ENCODE measurements around the gene DHX40.

The DHX40 gene

DNA sequence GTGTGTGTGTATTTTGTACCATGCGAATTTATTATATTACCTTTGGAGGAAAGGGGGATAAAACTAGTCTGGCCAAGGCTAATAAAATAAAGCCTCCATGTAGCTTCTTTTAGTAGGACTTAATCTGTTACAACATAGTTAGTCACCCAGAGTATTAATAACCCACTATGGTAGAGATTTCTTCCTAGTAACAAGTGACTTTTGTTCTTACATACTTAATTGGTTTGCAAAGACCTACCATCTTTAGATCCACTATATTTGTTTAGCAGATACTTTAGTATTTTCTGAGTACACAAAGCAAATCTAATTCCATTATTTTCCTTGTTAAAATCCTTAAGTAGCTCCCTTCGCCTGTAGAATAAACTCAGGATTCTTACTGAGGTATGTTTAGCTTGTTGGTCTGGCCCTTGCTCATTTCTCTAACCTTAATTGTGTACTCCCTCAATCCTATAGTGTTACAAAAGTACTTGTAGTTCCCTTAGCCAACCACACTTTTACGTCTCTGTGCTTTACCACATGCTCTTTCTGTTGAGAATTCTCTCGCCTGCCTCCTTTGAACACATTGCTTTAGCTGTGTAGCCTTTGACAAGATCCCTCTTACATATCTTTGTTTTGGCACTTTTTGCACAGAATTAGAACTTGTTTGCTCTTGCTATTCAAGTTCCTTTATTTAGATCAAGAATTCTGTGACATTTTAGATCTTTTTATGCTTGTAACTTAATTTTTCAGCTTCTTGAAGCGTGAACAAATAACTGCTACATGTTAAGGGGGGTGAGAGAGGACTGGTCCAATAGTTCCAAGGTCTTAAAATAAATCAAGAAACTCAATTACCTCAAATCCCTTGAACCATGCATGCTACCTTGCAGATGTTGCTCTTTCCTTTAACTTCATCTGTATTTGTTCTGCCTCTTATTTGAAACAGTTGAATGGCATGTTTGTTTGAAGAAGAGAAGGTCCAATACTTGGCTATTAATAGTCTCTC is 78.0 kb downstream of the DHX40 start:
- Histone ChIP-seq H3K27me3 (replicated peaks) (no peaks in the 10 kb centered on the region), H3K27ac (no peak overlapping the region), H3K36me3 (replicated peaks) (peaks cover 18% of the 10 kb centered on the region), H3K4me3 (ENCODE audit: low read depth, low read length) (no peak overlapping the region)
- TF ChIP-seq, protein P1, sequence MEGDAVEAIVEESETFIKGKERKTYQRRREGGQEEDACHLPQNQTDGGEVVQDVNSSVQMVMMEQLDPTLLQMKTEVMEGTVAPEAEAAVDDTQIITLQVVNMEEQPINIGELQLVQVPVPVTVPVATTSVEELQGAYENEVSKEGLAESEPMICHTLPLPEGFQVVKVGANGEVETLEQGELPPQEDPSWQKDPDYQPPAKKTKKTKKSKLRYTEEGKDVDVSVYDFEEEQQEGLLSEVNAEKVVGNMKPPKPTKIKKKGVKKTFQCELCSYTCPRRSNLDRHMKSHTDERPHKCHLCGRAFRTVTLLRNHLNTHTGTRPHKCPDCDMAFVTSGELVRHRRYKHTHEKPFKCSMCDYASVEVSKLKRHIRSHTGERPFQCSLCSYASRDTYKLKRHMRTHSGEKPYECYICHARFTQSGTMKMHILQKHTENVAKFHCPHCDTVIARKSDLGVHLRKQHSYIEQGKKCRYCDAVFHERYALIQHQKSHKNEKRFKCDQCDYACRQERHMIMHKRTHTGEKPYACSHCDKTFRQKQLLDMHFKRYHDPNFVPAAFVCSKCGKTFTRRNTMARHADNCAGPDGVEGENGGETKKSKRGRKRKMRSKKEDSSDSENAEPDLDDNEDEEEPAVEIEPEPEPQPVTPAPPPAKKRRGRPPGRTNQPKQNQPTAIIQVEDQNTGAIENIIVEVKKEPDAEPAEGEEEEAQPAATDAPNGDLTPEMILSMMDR (IDR thresholded peaks at IDR 0.05; ENCODE audit: low read depth, low read length, missing control alignments), result no peak
- DNase-seq, result no peak
- in situ Hi-C loops (cut with HindIII; ENCODE audit: low pct_ligation_motif_present, low sequenced_read_pairs), result no loop called here

DNA sequence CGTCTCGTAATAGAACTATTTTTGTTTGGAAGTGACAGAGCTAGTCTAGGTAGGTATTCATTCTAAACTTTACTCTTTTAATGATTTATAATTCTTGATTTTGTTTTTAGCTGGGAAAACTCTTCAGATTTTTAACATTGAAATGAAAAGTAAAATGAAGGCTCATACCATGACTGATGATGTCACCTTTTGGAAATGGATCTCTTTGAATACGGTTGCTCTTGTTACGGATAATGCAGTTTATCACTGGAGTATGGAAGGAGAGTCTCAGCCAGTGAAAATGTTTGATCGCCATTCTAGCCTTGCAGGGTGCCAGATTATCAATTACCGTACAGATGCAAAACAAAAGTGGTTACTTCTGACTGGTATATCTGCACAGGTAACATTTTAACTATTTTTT is 81.9 kb downstream of the DHX40 start:
- H3K36me3 ChIP-seq (replicated peaks), result peaks cover 47% of the 10 kb centered on the region
- no peaks in the 10 kb centered on the region for H3K27me3 ChIP-seq (replicated peaks)
- no peak overlapping the region for H3K4me3 ChIP-seq (ENCODE audit: low read depth, low read length)
- TF ChIP-seq, protein P1 (IDR thresholded peaks at IDR 0.05; ENCODE audit: low read depth, low read length, missing control alignments), result no peak
- in situ Hi-C loops (cut with HindIII; ENCODE audit: low pct_ligation_motif_present, low sequenced_read_pairs), result no loop called here
- no peak for DNase-seq
- no peak overlapping the region for H3K27ac ChIP-seq

DNA sequence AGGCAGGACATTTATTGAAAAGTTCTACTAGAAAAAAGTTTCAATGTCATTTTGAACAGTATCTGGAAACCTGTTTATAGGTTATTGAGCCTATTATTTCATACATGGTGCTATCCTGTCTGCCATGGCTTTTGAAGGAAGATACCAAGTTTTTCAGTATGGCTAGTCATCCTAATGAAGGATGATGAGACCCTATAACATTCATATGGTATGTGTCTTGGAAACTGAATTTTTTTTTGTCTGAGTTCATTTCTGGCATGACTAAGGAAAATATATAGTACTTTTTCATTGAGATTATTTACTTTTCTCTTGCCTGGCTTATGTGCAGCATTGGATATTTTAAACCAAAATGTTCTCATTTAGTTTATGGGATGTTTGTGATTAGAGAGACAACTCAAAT is 84.5 kb downstream of the DHX40 start:
- Histone ChIP-seq H3K4me3 (ENCODE audit: low read depth, low read length) (no peak overlapping the region), H3K36me3 (replicated peaks) (peaks cover 69% of the 10 kb centered on the region), H3K27ac (no peak overlapping the region), H3K27me3 (replicated peaks) (no peaks in the 10 kb centered on the region)
- in situ Hi-C loops (cut with HindIII; ENCODE audit: low pct_ligation_motif_present, low sequenced_read_pairs), result no loop called here
- no peak for DNase-seq
- TF ChIP-seq, protein P1 (IDR thresholded peaks at IDR 0.05; ENCODE audit: low read depth, low read length, missing control alignments), result no peak

DNA sequence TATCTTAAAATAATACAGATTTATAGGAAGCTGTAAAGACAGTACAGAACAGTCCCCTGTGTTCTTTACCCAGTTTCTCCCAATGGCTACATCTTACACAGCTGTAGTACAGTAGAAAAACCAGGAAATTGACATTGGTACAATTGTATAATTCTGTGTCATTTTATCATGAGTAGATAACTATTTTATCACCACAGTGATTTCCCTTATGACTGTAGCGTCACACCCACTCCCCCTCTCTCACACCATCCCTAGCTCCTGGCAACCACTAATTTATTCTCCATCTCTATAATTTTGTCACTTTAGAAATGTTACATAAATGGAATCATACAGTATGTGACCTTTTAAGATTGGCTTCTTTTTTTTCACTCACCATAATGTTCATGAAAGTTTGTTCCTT is 85.2 kb downstream of the DHX40 start:
- Histone ChIP-seq H3K36me3 (replicated peaks) (peaks cover 72% of the 10 kb centered on the region), H3K27me3 (replicated peaks) (no peaks in the 10 kb centered on the region), H3K27ac (no peak overlapping the region), H3K4me3 (ENCODE audit: low read depth, low read length) (no peak overlapping the region)
- TF ChIP-seq, protein P1 (IDR thresholded peaks at IDR 0.05; ENCODE audit: low read depth, low read length, missing control alignments), result no peak
- in situ Hi-C loops (cut with HindIII; ENCODE audit: low pct_ligation_motif_present, low sequenced_read_pairs), result no loop called here
- no peak for DNase-seq

GRCh38 chr17:59651346-59651745 is 85.9 kb downstream of the DHX40 start:
- TF ChIP-seq, protein P1 (IDR thresholded peaks at IDR 0.05; ENCODE audit: low read depth, low read length, missing control alignments), result no peak
- no peaks in the 10 kb centered on the region for H3K27me3 ChIP-seq (replicated peaks)
- no peak overlapping the region for H3K4me3 ChIP-seq (ENCODE audit: low read depth, low read length)
- no peak overlapping the region for H3K27ac ChIP-seq
- in situ Hi-C loops (cut with HindIII; ENCODE audit: low pct_ligation_motif_present, low sequenced_read_pairs), result no loop called here
- DNase-seq, result no peak
- H3K36me3 ChIP-seq (replicated peaks), result peaks cover 73% of the 10 kb centered on the region
